GM18858 (cell line): ENCODE measurements around the gene TBC1D5.
"Not testable (repeated sequence)": the region's sequence is repeated elsewhere in the genome, so short reads cannot be mapped to it uniquely, and the experiment has no call there.

Experiments used
- ATAC-seq: cut with Tn5 transposase; IDR thresholded peaks from one replicate; pipeline ENCODE4 v1.9.1; 2021; ENCODE audit not compliant: unreplicated experiment

The TBC1D5 gene

DNA sequence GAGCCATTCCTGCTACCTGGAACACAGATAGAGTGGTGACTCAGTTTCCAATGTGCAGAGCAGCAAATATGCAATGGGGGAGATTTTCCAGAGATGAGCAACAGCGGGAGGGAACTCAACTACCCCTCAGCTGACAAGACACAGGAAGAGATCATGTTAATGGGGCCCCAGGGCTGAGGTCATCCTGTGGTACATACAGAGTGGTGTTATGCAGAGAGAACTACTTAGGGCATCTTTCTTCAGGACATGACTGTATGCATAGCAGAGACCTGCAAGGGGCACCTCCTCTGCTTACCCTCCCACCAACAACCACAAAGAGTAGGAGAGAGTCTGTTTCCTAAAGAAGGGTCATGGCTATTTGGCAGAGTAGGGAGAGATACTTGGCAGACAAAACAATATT lies 6.8 kb upstream of the TBC1D5 start:
- peak; percentile 21 for ATAC-seq

DNA sequence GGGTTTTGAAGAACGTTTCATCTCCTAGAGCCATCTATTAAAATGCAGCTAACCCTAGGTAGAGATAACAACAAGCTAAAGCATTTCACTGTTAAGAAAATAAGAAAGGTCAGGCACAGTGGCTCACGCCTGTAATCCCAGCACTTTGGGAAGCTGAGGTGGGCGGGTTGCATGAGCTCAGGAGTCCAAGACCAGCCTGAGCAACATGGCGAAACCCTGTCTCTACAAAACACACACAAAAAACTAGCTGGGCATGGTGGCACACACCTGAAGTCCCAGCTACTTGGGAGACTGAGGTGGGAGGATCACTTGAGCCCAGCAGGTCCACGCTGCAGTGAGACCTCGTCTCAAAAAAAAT lies 5.4 kb upstream of the TBC1D5 start:
- no peak for ATAC-seq

GRCh38 chr3:17747174-17747889 lies 4.9 kb upstream of the TBC1D5 start:
- ATAC-seq = peak; percentile 71

- no peak for ATAC-seq
These were observed 3.5 kb upstream of the TBC1D5 start for GRCh38 chr3:17745894-17746293.

- no peak for ATAC-seq
These were observed 2.9 kb upstream of the TBC1D5 start for GRCh38 chr3:17745301-17745700.

GRCh38 chr3:17744693-17745092 lies 2.3 kb upstream of the TBC1D5 start:
- ATAC-seq = no peak

DNA sequence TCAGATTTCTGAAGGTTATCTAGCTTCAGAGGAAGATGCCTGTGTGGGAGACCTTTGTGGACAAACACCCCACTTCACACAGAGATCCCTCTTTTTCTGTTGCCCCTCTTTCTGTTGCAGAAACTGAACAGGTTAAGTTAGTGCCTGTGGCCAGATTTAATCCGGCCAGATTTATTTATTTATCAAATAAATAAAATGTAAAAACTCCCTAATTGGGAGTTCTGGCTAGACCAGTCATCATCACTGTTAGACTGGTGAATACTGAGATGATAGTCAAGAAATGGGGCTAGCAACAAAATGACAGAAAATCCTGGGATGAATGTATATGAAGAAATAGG lies 1.2 kb upstream of the TBC1D5 start:
- no peak for ATAC-seq

GRCh38 chr3:17742880-17743657 lies 638 bp upstream of the TBC1D5 start:
- peak; percentile 0 for ATAC-seq

DNA sequence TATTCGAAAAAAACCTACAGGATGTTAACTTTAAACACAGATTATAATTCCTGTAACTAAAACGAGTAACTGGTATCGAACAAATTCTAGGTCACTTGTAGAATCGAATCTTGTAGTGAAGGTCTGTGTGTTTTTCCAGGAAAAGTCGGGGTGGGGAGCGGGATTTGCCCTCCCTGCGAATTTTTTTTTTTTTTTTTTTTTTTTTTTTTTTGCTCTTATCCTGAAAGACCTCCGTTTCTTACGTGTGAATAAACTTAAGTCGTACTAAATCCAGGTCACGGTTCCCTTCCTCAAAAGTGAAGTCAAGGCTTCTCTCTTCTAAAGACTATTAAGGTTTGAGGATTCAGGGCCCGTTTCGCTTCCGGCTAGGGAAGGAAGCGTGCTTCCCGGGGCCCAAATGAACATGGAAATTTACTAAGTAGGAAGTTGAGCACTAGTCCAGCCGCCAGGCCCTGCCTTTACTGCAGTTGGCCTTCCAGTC lies 770 bp downstream of the TBC1D5 start:
- no peak for ATAC-seq

GRCh38 chr3:17740721-17741141 lies 1.7 kb downstream of the TBC1D5 start:
- no peak for ATAC-seq

GRCh38 chr3:17738921-17739320 lies 3.5 kb downstream of the TBC1D5 start:
- ATAC-seq = no peak

GRCh38 chr3:17738219-17738618 lies 4.2 kb downstream of the TBC1D5 start:
- ATAC-seq = no peak

DNA sequence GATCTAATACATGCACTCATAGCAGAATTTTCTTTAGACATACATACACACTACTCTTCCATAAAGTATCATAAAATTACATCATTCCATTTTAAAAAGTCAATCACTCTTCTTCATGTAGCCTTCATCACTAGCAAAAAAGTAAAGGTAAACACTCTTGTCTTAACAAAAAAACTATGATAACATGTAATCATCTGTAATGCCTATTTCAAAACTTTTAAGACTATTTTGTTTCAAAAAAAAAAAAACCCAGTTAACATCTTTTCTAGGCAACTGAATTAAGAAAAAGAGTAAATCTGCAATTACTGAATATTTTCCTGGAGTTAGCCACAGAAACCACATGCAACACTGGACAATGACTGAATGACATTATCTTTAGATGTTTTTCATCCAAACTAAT lies 4.8 kb downstream of the TBC1D5 start:
- no peak for ATAC-seq

GRCh38 chr3:17735362-17735761 lies 7.1 kb downstream of the TBC1D5 start:
- not testable (repeated sequence) for ATAC-seq

DNA sequence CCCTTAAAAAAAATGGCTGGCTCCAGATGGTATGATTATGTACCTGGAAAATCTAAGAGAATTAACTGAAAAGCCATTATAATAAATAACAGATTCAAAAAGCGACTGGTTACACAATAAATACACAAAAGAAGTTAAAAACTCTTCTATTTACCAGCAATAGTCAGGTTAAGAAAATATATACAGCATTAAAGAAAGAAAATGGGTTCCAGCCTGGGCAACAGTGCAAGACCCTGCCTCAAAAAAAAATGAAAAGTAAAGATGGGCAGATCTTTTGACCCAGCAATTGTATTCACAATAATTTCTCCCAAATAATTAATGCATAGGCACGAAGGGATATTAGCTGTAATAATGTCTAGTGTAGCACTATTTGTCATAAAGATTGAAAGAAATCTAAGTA lies 8.7 kb downstream of the TBC1D5 start:
- no peak for ATAC-seq

GRCh38 chr3:17733215-17733614 lies 9.2 kb downstream of the TBC1D5 start:
- no peak for ATAC-seq

DNA sequence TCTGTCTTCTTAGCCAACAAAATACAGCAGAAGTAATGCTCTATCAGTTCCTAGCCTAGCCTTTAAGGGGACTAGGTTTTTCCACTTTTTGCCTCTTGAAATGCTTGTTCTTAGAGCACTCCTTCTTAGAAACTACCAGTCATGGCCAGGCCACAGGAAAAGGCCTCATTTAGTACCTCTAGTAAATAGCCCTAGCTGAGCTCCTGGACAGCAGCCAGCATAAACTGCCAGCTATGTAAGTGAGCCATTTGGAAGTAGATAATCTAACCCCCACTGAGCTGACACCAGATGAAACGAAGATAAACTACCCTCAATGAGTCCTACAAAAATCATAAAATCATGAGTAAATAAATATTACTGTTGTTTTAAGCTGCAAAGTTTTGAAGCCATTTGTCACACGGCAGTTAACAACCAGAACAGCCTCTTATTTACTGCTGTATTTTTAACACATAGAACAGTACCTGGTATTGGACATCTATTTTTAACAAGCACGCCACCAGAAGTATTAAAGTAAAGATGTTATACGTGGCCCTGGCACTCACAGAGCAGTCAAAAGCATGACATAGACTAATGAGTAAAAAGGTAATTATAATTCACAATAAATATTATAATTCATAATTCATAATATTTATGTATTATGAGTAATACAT lies 12.0 kb downstream of the TBC1D5 start:
- ATAC-seq = no peak

- ATAC-seq = no peak
These were observed 16.1 kb downstream of the TBC1D5 start for GRCh38 chr3:17726313-17726712.

- ATAC-seq = not testable (repeated sequence)
These were observed 16.6 kb downstream of the TBC1D5 start for GRCh38 chr3:17725844-17726243.

DNA sequence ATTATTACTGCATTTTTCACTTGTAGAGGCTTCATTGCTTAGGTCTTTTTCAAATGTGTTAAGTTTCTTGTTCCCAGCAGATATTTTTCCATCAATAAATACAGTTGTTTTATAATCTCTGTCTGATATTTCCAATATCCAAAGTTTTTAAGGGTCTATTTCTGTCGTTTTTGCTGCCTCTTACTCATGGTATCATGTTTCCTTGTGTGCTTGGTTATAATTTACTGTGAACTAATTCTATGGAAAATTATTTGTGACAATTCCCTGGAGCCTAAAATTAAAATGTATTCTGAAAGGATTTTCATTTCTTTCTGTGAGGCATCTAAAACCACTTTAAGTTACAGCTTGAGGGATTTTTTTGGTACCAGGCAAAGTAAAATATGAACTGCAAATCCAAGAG lies 17.5 kb downstream of the TBC1D5 start:
- no peak for ATAC-seq

DNA sequence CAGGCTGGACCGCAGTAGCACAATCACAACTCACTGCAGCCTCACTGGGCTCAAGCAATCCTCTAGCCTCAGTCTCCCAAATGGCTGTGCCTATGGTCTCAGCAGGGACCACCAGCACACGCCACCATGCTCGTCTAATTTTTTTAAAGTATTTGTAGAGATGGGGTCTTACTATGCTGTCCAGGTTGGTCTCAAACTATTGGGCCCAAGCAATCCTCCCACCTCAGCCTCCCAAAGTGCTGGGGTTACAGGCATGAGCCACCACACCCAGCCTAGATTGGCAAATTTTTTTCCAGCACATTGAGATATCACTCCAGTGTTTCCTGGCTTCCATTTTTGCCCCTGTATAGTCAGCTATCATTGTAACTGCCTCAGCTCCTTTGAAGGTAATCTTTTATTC lies 18.3 kb downstream of the TBC1D5 start:
- ATAC-seq = no peak

DNA sequence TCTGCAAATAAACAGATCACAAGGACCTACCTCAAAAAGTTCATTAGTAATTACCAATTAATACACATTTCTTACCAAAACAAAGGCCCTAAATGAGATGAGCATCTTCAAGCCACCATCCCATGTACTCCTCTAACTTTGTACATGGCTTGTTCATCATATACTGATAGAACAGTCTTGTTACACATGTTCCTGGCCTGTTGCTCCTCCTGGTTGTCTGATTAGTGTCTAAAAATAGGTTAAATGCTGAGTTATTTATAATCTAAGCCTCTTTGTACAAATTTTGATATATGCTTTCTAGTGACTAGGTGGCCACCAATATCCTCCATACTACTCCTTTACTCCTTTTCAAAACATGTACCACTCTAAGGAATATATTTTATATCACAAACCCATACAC lies 25.0 kb downstream of the TBC1D5 start:
- ATAC-seq = no peak
